ENCODE data around the gene APOBEC3H.
A peak's percentile ranks its signal among the peaks of the same experiment; 100 is the strongest.

APOBEC3H gene

DNA sequence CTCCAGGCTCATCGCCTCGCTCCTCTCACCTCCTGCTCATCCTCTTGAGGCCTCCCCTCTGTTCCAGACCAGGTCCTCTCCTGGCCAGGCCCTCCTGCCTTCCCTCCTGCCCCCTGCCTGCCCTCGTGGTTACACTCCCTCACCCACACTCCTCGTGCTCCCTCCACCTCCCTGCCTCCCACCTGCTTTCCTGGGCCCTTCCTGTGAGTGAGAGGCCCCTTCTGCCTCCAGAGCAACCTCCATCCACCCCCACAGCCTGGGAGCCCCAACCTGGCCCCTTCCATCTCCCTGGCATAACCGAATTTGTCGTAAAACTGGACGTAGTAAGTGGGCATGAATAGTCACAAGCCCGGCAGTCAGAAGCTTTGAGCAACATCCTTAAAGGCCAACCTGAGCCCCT is 15.4 kb upstream of the APOBEC3H start:
- DNase-seq, result no peak

DNA sequence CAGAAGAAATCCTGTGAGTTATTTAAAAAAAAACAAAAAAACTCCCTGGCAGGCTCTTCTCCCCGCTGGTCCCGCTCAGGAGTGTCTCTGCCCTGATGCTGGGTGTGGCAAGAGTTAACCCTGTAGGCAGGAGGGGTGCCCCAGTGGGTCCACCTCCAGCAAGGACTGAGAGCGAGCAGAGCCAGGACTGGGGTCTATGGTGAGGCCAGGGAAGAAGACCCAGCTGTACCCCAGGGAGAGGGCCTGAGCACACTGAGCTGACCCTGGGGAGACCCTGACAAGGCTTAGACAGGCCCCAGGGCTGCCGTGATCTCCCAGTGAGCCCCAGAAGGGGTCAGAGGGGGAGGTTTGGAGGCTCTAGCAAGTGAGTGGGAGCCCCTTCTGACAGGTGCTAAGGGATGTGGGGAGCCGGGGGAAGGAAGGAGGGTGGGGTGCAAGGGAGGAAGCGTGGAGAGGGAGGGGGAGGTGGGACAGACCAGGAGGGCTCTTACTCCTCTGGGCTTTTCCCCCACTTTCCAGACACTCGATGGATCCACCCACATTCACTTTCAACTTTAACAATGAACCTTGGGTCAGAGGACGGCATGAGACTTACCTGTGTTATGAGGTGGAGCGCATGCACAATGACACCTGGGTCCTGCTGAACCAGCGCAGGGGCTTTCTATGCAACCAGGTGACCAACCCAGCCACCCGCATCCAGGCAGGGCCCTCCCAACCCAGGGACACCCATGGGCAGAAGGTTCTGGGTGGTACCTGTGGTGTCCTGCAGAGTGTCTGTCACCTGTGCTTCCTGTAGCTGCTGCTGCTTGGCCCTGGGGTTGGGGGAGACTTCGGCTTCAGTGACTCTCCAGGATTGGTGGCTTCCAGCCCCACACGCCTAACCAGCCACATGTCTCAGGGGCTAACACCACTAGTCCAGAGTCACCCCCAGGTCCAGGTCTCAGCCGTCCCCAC is 13.6 kb upstream of the APOBEC3H start:
- DNase-seq, result no peak

DNA sequence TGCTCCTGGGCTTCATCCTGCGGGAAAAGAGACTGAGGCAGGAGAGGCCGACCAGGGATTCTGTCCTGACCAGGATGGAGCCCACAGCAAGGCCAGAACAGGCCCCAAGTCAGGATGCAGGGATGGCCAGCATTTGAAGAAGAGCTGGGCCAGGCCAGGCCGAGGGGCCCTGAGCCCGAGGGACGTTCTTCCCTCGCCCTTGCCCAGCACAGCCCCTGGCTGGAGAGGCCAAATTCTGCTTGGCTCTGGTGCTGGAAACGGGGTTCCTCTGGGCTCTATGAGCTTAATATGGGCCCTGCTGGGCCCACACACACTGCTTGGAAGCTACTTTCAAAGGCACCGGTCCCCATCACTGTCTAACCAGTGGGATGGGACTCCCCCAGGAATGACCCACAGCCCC is 12.4 kb upstream of the APOBEC3H start:
- no peak for DNase-seq

GRCh38 chr22:39087098-39087497 is 9.9 kb upstream of the APOBEC3H start:
- no peak for DNase-seq

DNA sequence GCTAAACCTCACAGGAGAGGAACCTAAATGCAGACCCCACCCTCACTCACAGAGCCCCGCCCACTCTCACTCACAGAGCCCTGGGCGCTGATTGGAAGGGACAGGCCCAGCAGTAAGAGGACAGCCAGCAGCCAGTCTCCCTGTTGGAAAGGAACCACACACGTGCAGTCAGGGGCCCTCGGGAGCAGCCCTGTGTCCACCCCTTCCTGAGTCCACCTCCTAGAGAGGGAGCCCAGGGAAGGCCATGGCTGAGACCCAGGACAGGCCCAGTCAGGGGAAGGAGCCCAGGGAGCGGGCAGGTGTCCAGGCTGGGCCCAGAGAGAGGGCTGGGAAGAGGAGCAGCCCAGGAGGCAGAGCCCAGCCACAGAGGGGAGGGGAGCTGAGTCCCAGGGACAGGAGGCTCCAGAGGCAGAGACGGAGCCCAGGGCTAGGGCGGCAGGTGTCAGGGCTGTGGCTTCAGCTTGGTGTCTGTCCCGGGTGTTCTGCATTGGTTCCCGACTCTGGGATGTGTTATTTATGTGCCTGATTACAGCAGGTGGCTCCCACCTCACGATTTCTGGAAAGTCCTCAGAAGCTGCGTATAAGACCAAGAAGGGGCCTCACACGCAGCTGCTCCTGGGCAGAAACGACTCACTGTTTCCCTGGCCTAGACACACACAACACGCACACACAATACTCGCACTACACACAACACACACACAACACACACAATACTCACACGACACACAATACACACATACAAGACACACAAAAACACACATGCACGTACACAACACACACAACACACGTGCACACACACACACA is 9.0 kb upstream of the APOBEC3H start:
- peak; percentile 71 for DNase-seq

- DNase-seq, result no peak
Measured at GRCh38 chr22:39088685-39089032, 8.4 kb upstream of the APOBEC3H start.

DNA sequence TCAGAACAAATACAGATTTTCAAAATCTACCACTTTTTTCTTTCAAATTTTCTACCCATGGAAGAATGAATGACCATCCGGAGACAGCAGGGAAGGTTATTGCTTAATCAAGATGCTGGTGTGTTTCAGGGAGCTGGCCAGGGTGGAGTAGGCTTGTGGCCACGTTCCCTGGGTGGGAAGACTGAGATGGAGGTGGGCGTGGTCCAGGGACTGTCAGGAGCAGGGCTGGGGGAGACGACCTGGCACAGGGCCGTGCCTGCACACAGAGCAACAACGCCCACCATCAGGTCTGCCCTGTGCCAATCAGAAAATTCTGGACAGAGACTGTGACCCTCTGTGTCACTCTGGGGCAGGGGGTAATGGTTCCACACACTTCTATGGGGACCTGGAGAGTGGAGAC is 7.1 kb upstream of the APOBEC3H start:
- no peak for DNase-seq

DNA sequence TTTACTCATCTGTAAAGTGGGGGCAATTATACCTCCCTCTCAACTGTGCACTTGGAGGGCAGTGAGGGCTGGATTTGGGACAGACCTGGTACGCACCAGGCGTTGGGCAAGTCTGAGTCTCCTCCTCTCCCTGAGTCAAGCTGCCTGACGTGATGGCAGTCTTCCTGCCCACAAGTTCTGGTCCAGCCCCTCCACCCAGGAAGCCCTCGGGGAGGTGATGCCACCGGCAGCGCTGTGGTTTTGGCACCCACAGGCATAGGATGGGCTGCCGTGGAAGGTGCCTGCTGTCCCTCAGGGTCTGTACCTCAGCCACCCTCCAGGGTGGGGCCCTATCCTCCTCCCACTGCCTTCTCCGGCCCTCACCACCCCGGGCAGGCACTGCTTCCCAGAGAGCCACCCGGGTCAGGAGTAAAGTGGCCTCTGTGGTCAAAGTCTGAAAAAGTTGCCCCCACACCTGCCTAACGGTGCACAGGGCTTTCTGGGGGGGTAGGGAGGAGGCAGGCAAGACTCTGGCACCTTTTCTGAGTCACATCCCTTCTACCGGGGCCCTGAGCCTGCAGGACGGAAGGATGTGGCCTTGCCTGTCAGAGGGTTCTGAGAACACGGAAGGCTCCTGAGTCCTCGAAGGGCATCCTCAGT is 6.5 kb upstream of the APOBEC3H start:
- no peak for DNase-seq

GRCh38 chr22:39091126-39092081 is 5.6 kb upstream of the APOBEC3H start:
- no peak for DNase-seq

- no peak for DNase-seq
Measured at GRCh38 chr22:39092111-39092862, 4.8 kb upstream of the APOBEC3H start.

DNA sequence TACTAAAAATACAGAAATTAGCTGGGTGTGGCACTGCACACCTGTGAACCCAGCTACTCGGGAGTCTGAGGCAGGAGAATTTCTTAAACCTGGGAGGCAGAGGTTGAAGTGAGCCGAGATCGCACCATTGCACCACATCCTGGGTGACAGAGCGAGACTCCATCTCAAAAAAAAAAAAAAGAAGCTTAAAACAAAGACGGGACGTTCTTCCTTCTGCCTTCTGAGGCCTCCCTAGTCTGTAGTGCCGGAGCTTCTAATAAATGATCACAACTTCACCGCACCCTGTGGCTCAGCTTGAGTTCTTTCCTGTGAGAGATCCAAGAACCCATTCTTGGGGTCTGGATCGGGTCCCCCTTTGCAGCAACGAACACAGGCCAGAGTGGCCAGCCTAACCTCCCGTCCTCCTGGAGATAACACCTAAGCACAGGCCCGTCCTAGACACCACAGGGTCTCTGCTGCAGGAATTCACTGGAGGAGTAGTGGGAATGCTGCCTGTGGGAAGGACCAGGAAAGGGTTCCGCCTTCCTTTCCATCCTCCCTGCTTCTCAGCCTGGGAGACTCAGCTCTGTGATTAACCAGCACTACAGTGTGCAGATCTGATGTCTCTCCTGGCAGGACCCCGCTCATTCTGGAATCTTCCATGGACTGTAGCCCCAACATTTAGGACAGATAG is 2.2 kb upstream of the APOBEC3H start:
- no peak for DNase-seq

DNA sequence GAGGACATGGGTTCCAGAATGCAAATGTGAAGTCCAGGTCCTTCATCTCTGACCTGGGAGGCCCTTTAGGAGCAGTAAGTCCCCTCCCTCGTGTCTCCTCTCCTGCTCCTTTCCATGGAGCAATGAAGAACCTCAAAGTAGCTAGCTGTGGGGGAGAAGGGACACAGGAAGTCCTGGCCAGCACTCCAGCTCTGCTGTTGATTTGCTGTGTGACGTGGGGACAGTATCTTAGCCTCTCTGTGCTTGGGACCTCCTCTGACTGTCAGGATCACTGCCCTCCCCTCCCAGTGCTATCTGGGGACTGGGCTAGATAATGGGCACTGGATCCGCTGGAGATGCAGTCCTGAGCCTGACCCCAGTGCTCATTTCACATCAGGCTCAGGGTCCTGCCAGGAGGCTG is 1.1 kb upstream of the APOBEC3H start:
- DNase-seq, result no peak

GRCh38 chr22:39098026-39098425 is 982 bp downstream of the APOBEC3H start:
- no peak for DNase-seq

DNA sequence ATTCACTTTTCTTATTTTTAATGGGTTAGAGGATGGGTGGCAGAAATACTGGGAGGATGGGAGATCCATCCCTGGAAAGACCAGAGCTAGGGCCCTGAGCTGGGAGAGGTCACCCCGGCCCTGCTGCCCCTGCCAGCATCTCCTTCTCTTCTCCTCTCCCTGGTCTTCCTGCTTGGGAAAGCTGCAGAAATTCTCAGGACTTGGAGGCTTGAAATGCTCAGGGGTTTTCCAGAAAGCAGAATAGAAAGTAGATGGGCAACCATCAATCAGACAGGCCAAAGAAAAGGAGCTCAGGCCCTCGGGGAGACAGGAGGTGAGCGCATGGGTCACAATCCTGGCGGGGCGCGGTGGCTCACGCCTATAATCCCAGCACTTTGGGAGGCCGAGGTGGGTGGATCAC is 1.5 kb downstream of the APOBEC3H start:
- no peak for DNase-seq

DNA sequence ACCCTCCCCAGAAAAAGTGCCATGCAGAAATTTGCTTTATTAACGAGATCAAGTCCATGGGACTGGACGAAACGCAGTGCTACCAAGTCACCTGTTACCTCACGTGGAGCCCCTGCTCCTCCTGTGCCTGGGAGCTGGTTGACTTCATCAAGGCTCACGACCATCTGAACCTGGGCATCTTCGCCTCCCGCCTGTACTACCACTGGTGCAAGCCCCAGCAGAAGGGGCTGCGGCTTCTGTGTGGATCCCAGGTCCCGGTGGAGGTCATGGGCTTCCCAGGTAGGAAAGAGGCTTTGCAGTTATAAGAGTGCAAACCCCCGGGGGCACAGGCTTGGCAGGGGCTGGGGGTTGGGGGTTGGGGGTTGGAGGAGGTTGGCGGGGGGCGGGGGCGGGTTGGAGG is 4.2 kb downstream of the APOBEC3H start:
- no peak for DNase-seq

DNA sequence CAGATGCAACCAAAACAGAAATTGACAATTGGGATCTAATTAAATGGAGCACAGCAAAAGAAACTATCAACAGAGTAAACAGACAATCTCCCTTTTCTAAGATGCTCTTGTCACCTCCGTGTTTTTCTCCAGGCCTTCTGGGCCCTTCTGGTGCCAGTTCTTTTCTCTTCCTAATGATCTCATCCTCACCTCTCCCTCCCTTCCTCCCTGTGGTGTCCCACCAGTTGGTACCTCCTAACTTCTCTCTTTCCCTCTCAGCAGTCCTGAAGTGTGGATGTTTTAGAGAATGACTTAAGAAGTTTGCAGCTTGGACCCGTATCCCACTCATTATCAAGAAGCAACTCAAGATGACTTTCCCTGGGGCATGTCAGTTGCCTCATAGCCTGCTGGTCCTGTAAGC is 6.4 kb downstream of the APOBEC3H start:
- DNase-seq, result no peak

- no peak for DNase-seq
Measured at GRCh38 chr22:39106326-39106725, 9.3 kb downstream of the APOBEC3H start.

DNA sequence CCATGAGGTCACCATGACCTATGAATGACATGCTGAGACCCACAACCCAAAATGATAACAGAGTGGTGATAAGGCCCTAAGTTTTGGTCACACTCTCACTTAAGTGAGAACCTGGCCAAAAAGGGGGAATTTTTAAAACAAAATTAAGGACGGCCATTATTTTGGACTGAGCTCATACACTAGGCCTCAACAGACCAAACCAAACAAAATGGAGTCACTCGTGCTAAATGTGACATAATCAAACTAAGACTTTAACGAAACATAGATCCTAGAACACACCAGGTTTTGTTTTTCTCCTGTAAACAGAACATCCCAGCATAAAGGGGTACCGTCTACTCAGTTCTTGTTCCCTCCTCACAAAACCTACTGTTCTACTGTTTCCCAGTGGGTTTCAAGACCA is 11.4 kb downstream of the APOBEC3H start:
- DNase-seq, result no peak

DNA sequence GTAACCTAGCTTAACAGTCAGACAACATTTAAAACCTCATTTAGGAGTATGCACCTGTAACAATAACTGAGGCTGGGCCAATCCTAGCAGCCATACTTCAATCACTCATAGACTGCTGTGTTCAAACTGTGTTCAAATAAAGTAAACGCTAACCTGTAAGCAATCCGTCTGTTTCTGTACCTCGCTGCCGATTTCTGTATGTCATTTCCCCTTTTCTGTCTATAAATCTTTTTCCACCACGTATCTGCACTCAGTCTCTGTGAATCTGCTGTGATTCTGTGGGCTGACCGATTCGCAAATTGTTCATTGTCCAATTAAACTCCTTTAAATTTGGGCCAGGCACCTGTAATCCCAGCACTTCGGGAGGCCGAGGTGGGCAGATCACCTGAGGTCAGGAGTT is 12.3 kb downstream of the APOBEC3H start:
- no peak for DNase-seq

DNA sequence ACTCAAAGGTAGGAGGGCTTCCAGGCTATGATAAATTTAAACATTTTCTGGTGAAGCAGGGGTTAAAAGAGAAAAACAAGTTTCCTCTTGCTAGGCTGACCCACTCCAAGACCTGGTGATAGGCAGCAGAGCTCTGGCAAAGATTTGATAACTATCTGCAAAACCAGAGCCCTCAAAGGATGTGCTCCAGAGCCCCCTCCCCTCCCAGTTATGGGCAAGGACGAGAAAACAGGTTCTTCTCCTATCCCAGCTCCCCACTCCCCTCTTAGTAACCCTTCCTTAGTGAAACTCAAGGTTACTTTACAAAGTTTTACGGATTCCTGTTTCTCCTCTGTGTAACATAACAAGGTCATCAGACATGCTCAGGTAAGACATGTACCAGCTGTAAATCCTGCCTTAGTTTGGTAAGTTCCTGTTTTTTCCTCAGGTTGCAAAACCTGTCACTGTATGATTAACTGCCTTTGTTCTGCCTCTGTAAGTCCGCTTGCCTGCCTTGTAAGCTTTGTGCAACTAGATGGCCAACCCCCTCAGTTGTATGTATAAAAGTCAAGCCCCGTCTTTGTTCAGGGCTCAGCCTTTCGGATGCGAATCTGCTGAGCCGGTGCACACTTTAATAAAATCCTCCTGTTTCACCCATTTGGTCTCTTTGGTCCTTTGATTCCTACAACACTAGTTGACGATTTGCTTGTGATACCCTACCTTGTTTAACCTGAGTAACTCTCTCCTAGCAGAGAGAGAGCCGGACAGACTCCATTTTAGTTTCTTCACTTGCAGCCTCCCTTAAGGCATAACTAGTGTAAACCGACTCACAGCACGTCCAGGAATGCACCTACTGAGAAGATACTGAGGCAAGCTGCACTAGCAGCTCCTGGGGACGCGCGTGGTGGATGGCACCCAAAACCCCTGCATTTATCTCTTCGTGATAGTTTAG is 13.9 kb downstream of the APOBEC3H start:
- no peak for DNase-seq

Measured in right hindlimb (tissue), 1 donor.